GM12875 (cell line): ENCODE data around the gene DOCK3.
"Not testable (repeated sequence)": the region's sequence is repeated elsewhere in the genome, so short reads cannot be mapped to it uniquely, and the experiment has no call there.

ENCODE experiments used
- H3K4me3 ChIP-seq: one replicate; pipeline ENCODE4 v1.5.1; 2011; ENCODE audit warnings: low read depth, low read length, control low read depth
- TF ChIP-seq, protein P1 (sequence below): IDR thresholded peaks from 2 replicates; pipeline ENCODE4 v1.5.1; 2011; ENCODE audit warnings: low read depth, mild to moderate bottlenecking, control low read depth, inconsistent platforms, low read length, moderate library complexity, borderline replicate concordance; ENCODE audit not compliant: insufficient read depth

The DOCK3 gene

DNA sequence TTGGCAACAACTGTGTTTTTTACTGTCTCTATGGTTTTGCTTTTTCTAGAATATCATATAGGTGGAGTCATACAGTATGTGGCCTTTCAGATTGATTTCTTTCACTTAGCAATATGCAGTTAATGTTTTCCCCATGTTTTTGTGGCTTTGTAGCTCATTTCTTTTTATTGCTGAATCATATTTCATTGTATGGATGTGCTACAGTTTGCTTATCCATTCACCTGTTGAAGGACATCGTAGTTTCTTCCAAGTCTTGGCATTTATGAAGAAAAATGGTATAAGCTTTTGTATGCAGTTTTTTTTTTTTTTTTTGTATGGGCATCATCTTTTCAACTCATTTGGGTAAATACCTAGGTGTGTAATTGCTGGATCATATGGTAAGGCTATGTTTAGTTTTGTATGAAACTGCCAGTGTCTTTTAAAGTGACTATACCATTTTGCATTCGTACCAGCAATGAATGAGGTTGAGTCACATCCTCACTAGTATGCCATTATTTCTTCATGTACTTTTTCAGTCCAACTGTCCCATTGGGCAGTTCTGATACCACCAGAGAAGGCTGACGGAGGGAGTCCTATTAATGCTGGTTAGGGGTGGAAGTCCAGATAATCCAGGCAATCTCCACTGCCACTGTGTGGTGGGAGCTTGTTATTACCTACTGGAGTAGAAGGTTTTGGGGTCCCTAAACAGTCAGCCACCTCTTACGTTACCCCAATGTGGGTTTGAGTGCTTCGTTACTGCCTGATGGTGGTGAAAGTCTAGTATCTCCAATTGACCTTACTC is 210.5 kb downstream of the DOCK3 start:
- TF ChIP-seq, protein P1, sequence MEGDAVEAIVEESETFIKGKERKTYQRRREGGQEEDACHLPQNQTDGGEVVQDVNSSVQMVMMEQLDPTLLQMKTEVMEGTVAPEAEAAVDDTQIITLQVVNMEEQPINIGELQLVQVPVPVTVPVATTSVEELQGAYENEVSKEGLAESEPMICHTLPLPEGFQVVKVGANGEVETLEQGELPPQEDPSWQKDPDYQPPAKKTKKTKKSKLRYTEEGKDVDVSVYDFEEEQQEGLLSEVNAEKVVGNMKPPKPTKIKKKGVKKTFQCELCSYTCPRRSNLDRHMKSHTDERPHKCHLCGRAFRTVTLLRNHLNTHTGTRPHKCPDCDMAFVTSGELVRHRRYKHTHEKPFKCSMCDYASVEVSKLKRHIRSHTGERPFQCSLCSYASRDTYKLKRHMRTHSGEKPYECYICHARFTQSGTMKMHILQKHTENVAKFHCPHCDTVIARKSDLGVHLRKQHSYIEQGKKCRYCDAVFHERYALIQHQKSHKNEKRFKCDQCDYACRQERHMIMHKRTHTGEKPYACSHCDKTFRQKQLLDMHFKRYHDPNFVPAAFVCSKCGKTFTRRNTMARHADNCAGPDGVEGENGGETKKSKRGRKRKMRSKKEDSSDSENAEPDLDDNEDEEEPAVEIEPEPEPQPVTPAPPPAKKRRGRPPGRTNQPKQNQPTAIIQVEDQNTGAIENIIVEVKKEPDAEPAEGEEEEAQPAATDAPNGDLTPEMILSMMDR = peak; percentile 26; the same call in 1 of the 2 replicates
- H3K4me3 ChIP-seq = no peak overlapping the region

DNA sequence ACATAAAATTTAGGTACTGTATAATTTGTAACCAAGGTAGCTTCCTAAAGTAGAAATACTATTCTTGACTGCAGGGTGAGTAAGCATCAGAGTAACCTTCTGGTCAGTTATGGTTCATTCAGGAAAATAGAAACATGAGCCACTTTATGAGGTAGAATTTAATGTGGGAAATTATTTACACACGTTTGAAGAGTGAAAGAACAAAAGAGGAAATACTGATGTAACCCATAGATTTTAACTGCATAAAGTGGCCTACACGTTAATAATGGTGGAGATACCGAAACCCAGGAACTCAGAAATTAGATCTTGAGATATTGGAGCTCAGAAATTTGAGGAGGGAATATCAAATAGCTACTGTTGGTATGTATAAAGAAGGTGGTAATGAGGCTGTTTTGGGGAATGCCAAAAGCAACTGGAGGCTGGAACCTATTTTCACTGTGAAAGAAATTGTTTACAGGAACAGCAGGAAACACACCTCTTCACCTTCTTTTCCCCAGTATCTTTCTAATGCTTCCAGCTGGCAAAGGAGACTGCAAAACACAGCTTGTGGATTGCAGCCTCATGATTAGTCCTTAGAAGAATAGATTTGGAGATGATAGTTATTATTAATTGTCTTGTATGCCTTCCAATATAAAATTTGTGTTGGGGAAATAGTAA is 216.1 kb downstream of the DOCK3 start:
- TF ChIP-seq, protein P1 = no peak
- no peak overlapping the region for H3K4me3 ChIP-seq

DNA sequence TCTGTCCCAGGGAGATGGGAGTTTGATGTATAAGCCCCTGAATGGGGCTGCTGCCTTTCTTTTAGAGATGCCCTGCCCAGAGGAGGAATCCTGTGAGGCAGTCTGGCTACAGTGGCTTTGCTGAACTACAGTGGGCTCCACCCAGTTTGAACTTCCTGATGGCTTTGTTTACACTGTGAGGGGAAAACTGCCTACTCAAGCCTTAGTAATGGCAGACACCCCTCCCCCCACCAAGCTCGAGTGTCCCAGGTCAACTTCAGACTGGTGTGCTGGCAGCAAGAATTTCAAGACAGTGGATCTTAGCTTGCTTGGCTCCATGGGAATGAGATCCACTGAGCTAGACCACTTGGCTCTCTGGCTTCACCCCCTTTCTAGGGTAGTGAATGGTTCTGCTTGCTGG is 226.4 kb downstream of the DOCK3 start:
- H3K4me3 ChIP-seq = not testable (repeated sequence)

DNA sequence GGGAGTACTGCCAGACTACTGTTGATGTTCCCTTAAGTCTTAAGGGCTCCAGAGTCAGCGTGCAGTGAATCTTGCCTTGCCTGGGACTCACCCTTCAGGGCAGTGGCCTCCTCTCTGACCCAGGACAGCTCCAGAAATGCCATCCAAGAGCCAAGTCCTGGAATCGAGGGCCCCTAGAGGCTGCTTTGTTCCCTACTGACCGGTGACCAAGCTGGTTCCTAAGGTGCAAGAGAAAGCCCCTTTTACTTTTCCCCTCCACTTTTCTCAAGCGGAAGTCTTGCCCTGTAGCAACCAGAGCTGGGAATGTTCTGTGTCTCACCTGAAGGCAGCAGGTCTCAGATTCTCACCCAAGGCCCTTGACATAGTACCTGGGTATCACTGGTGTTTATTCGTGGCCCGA is 238.0 kb downstream of the DOCK3 start:
- TF ChIP-seq, protein P1 = no peak
- no peak overlapping the region for H3K4me3 ChIP-seq

DNA sequence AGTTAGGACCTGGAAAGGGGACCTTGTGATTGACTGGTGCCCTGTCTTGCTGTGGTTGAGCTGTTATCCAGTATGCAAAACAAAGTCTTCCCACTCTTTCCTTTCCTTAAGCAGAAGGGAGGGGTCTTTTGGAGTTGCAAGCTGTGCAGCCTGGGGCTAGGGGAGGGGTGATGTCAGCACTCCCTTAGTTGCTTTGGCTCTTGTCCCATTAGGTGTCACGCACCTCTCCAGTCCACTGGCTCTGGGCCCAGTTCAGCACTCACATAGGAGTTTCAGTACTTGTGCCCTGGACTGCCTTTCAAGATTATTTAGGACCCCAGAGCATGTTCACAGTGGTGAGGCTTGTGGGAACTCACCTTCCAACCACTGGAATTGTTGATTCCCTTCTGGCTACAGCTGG is 238.5 kb downstream of the DOCK3 start:
- TF ChIP-seq, protein P1 = no peak
- no peak overlapping the region for H3K4me3 ChIP-seq

DNA sequence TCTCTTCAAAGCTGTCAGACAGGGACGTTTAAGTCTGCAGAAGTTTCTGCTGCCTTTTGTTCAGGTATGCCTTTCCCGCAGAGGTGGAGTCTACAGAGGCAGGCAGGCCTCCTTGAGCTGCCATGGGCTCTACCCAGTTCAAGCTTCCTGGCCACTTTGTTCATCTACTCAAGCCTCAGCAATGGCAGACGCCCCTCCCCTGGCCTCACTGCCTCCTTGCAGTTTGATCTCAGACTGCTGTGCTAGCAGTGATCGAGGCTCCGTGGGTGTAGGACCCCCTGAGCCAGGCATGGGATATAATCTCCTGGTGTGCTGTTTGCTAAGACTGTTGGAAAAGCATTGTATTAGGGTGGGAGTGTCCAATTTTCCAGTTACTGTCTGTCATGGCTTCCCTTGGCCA is 247.3 kb downstream of the DOCK3 start:
- H3K4me3 ChIP-seq = not testable (repeated sequence)

DNA sequence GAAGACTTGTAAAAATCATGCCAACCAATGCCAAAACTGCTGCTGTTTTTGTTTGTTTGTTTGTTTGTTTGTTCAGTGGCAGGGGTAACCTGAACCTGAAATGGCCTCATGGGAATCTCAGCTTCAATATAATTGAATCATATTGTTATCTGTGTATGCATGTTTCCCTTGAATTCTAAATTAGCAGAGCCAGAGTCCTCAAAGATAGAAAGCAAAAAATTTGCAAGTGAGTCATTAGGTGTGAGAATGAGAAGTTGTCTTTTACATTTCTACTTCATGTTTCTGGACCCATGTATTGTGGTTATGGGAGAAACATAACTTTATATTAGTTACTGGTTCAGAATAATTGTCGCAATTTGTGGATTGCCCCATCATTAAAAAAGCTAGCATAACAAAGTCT is 249.2 kb downstream of the DOCK3 start:
- TF ChIP-seq, protein P1 = no peak
- H3K4me3 ChIP-seq = no peak overlapping the region

DNA sequence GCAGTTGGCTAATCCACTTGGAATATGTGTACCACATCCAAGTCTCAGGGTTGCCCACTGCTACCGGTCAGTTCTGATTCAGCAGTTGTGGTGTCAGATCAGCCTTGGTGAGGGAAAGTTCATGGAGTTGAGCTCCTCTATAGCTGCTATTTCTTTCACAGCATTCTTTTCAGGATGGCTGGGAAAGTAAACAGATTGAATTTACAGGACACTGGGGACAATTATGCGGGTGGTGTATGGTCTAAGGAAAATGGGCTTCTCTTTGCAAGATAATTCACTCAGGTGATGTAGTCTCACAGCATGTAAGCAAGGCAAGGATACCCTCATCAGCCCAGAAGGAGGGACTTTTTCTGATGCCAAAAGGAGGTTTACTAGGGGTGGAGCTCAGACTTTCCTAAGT is 249.9 kb downstream of the DOCK3 start:
- TF ChIP-seq, protein P1 = no peak
- H3K4me3 ChIP-seq = no peak overlapping the region
